ENCODE data around the gene ATP2A3.

Gene ATP2A3

GRCh38 chr17:3972281-3972731 is 8.1 kb upstream of the ATP2A3 start:
- no peak for DNase-seq

DNA sequence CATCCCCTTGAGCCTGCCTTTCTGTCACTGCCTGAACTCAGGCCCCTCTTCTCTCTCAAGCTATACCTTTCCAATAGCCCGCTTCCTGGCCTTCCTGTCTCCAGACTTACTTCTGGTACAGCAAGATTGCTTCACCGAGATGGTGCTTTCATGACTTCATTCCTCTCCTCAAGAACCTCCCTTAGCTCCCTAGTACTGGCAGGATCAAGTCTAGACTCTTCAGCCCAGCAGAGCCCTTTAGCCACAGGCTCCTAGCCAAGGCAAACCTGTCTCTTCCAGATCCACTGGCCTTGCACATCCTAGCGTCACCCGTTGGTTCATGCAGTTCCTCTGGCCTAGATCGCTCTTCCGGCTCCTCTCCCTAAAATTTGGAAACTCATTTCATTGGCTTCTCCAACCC is 6.4 kb upstream of the ATP2A3 start:
- no peak for DNase-seq

GRCh38 chr17:3969963-3970362 is 5.7 kb upstream of the ATP2A3 start:
- no peak for DNase-seq

- DNase-seq = peak; percentile 89
Observed at GRCh38 chr17:3968886-3969524, 4.8 kb upstream of the ATP2A3 start.

DNA sequence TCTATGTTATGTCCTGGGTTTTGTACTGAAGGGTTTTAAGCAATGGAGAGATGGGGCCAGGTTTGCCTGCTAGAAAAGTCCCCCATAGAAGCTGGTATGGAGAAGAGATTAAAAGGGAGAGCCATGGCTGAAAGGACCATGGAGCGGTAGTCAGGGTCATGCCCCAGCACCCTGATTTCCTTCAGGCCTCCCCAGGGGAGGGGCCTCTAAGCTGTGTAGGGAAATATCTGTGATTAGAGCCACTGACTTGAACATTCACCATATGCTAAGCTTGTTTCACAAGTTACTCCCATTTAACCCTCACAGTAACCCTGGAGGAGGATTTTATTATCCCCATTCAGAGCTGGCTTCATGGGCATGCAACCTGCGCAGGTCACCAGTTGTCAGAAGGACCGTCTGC is 3.8 kb upstream of the ATP2A3 start:
- no peak for DNase-seq

DNA sequence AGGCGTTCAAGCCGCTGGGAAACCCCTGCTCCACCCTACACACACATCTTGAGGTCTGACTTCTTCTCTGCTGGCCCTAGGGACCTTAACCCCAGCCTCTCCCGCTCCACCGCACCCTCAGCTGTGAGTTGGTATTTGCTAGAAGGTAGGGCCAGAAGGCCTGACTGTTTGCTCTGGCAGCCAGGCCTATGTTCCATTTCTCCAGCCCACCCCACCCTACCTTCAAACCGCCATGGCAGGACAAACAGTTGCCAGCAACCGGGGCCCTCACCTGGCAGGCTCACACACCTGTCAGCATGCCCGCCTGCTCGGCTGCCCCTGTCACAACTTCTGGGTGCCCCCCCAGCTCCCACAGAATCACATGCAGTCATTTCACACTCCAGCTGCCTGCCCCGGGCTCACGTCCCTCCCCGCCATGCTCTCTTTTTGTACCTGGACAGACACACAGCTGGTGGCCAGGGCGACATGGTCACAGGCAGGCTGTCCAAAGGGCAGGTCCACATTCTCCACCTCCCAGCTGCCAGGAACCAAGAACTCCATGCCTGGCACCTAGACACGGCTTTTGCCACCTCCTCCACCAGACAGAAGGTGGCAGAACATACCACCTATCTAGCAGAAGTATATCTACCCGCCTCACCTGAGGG is 2.6 kb upstream of the ATP2A3 start:
- no peak for DNase-seq

DNA sequence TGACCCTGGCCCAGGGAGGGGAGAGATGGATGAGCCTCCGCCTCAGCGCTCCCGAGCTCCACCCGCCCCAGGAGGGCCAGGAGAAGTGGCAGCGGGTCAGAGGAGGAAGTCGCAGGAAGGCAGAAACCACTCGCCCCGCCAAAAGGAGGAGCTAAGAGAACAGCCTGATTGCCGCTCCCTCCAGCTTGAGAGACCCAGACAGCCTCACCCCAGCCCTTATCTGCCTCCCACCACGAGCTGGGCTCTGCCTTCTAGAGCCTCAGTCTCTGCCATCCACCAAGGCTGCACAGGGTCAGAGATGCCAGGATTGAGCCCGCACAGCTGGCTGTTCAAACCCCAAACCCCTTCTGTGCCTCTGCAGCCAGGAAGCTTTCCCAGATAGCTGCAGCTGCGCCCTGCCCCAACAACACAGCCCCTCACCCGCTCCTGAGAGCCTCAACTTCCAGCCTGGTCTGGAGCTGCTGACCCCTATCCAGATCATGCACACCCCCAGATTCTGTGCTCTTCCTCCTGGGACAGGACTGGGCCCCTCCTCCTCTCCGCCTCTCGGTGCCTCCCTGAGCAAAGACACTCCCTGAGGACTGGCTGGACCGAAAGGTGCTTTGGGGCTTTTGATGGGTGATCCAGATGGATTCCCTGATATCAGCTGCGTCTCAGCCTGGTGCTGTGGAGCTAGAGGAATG is 1.0 kb upstream of the ATP2A3 start:
- DNase-seq = peak; percentile 95

DNA sequence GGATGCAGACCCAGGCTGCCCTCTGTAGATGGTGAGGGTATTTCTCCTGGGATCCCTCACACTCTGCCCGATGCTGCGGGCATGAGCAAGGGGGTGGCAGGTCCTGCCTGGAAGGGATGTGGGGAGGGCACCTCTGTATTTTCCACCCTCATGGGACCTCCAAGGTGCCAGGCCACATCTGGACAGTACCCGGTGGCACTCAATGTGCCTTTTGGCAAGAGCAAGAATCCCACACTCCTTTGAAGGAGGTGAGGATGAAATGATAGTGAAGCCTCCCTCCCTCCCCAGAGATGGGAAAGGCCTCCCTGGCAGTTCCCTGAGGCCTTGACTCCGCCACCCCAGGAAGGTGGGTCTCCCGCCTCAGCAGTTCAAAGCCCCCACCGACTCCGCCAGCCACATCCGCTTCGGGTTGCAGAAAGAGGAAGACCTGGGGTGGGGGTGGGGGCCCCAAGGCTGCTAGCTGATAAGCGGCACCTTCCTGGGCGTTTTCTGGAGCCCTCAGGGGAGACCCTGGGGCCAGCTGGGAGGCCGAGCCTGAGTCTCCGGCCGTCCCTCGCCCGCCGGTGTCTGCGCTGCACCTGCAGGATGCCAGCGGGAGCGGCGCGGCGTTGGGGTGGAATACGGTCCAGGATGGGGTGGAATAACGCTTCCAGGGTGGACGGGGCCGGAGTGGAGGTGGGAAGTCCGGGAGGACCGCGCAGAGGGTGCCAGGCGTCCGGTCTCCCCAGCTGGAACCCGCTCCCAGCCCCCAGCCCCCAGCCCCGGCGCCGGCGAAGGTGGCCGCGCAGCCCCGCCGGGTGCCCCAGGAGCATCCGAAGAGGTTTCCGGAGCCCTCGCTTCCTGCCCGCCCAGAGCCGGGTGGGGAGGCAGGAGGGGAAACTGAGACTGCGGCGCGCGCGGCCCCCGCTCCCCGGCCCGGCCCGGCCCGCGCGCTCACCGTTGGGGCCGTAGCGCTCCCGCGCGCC is 718 bp downstream of the ATP2A3 start:
- DNase-seq = peak; percentile 43

GRCh38 chr17:3962965-3963236 is 1.3 kb downstream of the ATP2A3 start:
- DNase-seq = no peak

GRCh38 chr17:3962217-3962964 is 1.8 kb downstream of the ATP2A3 start:
- no peak for DNase-seq

DNA sequence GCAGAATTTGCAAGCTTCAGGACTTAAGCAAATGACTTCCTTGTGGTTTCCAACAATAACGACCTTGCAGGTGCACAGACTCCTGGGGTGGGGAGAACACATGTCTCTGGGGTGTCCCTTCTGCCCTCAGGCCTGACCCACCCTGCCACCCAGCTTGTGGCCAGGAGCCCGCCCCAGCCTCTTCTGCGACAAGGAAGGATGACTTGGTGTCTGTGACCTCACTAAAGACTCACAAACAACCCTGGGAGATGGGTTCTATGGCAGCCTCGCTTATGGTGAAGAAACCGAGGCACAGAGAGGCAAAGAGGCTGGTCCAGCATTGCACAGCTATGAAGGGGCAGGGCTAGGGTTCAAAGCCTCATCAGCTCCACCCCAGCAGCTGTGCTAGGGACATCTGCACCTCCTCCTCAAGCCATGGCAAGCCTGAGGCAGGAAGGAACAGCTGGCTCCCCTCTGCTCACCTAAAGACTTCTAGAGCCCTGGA is 2.6 kb downstream of the ATP2A3 start:
- DNase-seq = no peak

GRCh38 chr17:3960764-3961163 is 3.5 kb downstream of the ATP2A3 start:
- DNase-seq = no peak

DNA sequence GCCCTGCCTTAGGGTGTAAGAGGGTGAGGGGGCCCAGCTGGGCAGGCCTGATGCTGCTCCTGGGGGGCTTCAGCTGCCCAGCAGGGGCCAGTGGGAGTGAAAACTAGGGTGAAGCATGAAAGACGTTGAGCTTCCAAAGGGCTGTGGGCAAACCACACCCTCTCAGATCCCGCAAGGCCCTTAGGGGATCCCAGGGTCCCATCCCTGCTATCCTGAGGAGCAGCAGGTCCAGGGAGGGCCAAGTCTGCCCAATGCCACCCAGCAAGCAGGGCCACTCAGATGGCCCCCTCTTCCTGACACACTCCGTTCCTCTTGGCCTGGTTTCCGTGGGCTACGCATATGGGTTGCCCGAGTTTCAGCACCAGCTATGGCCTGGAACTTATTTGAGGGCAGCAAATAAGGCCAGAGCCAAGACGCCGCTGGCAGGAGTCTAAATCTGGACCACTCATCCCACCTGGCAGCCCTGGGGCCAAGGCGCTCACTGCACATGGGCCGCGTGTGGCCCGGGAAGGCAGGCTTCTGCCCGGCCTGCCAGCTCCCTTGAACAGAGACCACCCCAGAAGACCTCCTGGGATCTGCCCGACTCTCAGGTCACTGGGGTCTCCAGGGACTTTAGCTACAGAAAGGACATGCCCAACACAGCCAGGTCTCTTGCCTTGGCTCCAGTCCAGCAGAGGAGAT is 4.2 kb downstream of the ATP2A3 start:
- no peak for DNase-seq

DNA sequence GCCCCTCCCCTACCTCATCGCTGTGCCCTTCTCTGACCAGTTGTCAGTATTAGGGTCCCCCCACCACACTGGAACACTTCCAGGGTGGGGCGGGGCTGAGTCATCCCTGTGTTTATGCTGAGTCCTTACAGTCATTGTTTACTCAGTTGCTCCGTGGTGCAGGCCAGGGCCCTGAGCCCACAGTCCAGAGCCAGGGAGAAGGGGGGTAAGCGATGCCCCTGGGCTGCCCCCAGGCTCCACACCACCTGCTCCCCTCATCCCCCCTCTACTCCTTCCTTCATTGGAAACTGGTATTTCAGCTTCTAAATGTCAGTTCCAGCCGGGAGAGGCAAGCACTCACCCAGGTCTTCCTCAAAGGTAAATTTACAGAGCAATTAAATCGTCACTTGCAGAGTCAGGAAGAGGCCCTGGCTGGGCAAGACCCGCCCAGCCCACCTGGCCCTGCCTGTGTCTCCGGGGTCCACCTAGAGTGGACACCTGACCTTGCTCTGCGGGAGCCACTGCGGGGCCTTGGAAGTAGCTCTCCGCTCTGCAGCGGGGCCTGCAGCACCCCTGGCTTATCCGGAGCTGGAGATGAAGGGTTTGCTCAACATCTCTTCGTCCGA is 4.8 kb downstream of the ATP2A3 start:
- DNase-seq = no peak

DNA sequence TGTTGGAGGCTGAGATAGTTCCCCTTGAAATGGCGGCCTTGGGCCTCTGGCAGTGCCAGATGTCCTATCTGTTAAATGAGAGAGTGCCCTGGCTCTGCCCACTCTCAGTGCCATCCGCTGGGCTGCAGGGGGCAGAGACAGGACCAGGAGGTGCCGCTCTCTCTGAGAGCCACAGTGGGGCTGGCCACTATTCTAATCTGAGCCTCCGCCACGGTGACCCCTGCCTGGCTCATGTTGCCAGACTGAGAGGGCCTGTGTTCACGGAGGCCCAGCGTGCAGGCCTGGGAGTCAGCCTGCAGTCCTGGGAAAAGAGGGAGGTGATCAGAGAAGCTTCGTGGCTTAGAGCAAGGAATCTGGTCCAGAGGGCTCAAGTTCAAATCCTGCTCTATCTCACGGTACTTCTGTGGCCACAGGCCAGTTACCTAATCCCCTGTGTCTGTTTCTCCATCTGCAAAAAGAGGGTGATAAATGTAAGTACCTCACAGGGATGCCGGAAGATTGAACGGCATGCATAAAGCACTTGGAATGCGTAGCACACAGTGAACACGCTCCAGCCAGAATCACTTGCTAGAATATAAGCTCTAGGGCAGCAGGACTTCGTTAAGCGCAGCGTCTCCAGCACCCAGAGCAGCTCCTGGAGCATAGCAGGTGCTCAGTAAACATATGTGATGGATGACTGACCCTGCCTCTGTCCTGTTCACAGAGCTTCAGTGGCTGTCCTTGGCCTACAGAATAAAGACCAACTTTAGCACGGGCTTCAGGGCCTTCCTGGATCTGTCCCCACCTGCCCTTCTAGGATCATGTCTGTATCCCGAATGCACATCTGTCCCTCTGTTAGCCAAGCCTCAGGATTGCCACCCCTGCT is 6.3 kb downstream of the ATP2A3 start:
- DNase-seq = no peak

- no peak for DNase-seq
Observed at GRCh38 chr17:3956983-3957382, 7.3 kb downstream of the ATP2A3 start.

GRCh38 chr17:3956327-3956957 is 7.8 kb downstream of the ATP2A3 start:
- DNase-seq = no peak

DNA sequence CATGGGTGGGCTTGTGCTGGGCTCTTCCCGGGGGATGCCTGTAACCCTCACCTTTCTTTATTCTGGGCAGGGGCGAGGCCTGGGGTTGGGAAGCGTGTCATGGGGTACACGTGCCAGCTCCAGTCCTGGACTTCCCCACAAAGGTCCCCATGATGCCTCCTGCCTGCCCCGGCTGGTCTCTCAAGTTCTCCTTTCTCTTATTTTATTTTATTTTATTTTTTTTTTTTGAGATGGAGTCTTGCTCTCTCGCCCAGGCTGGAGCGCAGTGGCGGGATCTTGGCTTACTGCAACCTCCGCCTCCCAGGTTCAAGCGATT is 8.6 kb downstream of the ATP2A3 start:
- DNase-seq = no peak

DNA sequence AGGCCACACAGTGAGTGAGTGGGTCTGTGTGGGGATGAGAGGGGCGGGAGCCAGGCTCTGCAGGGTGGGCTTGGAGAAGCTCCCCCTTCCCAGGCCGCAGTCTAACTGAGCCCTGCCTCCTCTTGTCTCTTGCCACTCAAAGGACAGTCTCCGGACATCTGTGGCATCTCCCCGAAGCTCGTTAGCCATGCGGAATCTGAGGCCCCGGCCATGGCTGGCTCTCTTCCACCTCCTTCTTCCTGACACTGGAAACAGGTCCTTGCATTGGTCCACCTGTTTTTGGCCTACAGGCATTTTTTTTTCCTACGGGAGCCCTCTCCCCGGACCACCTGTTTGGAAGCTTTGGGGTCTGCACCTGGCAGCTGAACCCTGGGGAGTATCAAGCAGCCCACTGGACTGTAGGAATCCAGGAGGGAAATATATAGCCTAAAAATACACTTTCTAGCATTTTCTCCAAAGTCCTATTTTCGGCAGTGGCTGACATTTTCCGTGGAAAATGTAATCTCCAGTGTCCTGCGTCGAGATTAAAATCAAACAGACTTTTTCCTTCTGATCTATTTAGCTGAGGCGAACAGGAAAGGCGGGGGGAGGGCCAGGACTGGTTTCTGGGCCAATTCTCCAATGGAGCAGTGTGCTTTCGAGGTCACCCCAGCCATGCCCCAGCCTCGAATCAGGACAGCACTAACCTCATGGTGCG is 9.1 kb downstream of the ATP2A3 start:
- no peak for DNase-seq

All from hematopoietic multipotent progenitor cell treated with erythropoietin and hydrocortisone succinate and interleukin-3 and kit ligand, for 8 days (in vitro differentiated cells).